SU-DHL-6 (cell line): ENCODE measurements around the gene CTBS.
"Not testable (repeated sequence)": the region's sequence is repeated elsewhere in the genome, so short reads cannot be mapped to it uniquely, and the experiment has no call there.

Experiments
- H2AFZ ChIP-seq: fragments of 200-600 bp; sonication (generic); 2 replicates; pipeline ENCODE4 v1.6.1; 2014; ENCODE audit warnings: low read depth, mild to moderate bottlenecking, moderate library complexity, mixed read lengths, antibody characterized with exemption, low read length; ENCODE audit not compliant: severe bottlenecking
- H3F3A ChIP-seq: fragments of 200-600 bp; shearing (Covaris generic); 2 replicates; pipeline ENCODE4 v1.6.0; 2016; ENCODE audit warnings: antibody characterized with exemption, mild to moderate bottlenecking; ENCODE audit not compliant: insufficient read depth
- H3K27ac ChIP-seq: fragments of 200-600 bp; sonication (generic); 2 replicates; pipeline ENCODE4 v1.5.1; 2016; ENCODE audit warnings: low read depth, mild to moderate bottlenecking, low read length, moderate library complexity, mixed read lengths
- H3K27me3 ChIP-seq: fragments of 200-600 bp; sonication (generic), shearing (Covaris generic); 2 replicates; pipeline ENCODE4 v1.6.0; 2014; ENCODE audit warnings: mild to moderate bottlenecking, low read length
- H3K36me3 ChIP-seq: fragments of 200-600 bp; sonication (generic); 2 replicates; pipeline ENCODE4 v1.6.1; 2014; ENCODE audit warnings: mild to moderate bottlenecking, low read length, mixed read lengths
- H3K4me2 ChIP-seq: fragments of 300-600, 200-600 bp; shearing (Covaris generic), sonication (generic); 2 replicates; pipeline ENCODE4 v1.6.0; 2014; ENCODE audit warnings: low read length, low read depth, mild to moderate bottlenecking; ENCODE audit not compliant: poor library complexity, severe bottlenecking
- H3K4me3 ChIP-seq: fragments of 200-600 bp; sonication (generic); 2 replicates; pipeline ENCODE4 v1.5.1; 2014; ENCODE audit warnings: antibody characterized with exemption, low read length, mild to moderate bottlenecking, mixed read lengths; ENCODE audit not compliant: insufficient read depth, poor library complexity, severe bottlenecking
- H3K79me2 ChIP-seq: fragments of 200-600 bp; sonication (generic); 2 replicates; pipeline ENCODE4 v1.6.1; 2014; ENCODE audit warnings: mild to moderate bottlenecking, low read length, moderate library complexity; ENCODE audit not compliant: insufficient read depth
- H3K9ac ChIP-seq: fragments of 200-600 bp; sonication (generic); 2 replicates; pipeline ENCODE4 v1.7.0; 2014; ENCODE audit warnings: mild to moderate bottlenecking, low read length
- H3K9me2 ChIP-seq: fragments of 200-600 bp; sonication (generic); replicated peaks from 2 replicates; pipeline ENCODE4 v1.6.1; 2014; ENCODE audit warnings: low read length; ENCODE audit not compliant: insufficient read depth
- H3K9me3 ChIP-seq: fragments of 200-600 bp; sonication (generic); 2 replicates; pipeline ENCODE4 v1.6.1; 2014; ENCODE audit warnings: low read length, mixed read lengths; ENCODE audit not compliant: insufficient read depth
- H4K20me1 ChIP-seq: fragments of 200-600 bp; sonication (generic); 2 replicates; pipeline ENCODE4 v1.6.1; 2014; ENCODE audit warnings: low read depth, mild to moderate bottlenecking, antibody characterized with exemption, low read length, moderate library complexity, mixed read lengths
- EZH2phosphoT487 ChIP-seq: fragments of 200-600 bp; sonication (generic), shearing (Covaris generic); conservative IDR thresholded peaks from 2 replicates; pipeline ENCODE4 v1.6.1; 2018; ENCODE audit warnings: mild to moderate bottlenecking, antibody characterized with exemption, low read length, moderate library complexity, mixed read lengths
- TF ChIP-seq, protein P1 (sequence below): fragments of 200-600 bp; sonication (generic); IDR thresholded peaks from one replicate; pipeline ENCODE4 v1.5.1; 2017; ENCODE audit warnings: antibody characterized with exemption, mild to moderate bottlenecking, low read length, moderate library complexity; ENCODE audit not compliant: insufficient read depth, poor library complexity, severe bottlenecking

Gene CTBS

DNA sequence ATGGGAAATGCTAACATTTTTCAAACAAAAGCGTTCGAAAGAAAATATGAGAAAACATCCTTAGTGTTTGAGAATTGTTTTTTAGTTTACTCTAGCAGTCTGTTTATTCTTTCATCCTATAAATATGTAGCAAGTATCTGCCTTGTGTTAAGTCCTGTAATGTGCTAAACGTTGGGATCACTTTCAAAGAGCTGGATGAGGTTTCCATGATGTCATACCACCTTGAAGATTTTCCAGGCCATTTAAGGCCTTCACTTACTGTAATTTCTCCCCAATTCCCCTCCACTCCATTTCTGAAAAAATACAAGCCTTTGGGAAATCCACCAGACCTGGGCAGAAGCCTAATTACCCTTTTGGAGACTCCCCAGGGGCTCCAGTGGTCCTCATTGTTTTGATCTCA lies 24.2 kb upstream of the CTBS start:
- H3K36me3 ChIP-seq: no peaks in the 10 kb centered on the region
- H3K9me2 ChIP-seq: no peaks in the 10 kb centered on the region
- H3K9ac ChIP-seq: no peak overlapping the region
- H3K27me3 ChIP-seq: no peaks in the 10 kb centered on the region
- H3F3A ChIP-seq: no peaks in the 10 kb centered on the region
- H3K79me2 ChIP-seq: no peaks in the 10 kb centered on the region
- no peak overlapping the region for H3K27ac ChIP-seq
- no peaks in the 10 kb centered on the region for H4K20me1 ChIP-seq
- H3K4me2 ChIP-seq: no peak overlapping the region
- TF ChIP-seq EZH2phosphoT487: no peak
- TF ChIP-seq, protein P1, sequence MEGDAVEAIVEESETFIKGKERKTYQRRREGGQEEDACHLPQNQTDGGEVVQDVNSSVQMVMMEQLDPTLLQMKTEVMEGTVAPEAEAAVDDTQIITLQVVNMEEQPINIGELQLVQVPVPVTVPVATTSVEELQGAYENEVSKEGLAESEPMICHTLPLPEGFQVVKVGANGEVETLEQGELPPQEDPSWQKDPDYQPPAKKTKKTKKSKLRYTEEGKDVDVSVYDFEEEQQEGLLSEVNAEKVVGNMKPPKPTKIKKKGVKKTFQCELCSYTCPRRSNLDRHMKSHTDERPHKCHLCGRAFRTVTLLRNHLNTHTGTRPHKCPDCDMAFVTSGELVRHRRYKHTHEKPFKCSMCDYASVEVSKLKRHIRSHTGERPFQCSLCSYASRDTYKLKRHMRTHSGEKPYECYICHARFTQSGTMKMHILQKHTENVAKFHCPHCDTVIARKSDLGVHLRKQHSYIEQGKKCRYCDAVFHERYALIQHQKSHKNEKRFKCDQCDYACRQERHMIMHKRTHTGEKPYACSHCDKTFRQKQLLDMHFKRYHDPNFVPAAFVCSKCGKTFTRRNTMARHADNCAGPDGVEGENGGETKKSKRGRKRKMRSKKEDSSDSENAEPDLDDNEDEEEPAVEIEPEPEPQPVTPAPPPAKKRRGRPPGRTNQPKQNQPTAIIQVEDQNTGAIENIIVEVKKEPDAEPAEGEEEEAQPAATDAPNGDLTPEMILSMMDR: no peak
- H2AFZ ChIP-seq: no peak overlapping the region
- no peaks in the 10 kb centered on the region; the same call in 1 of the 2 replicates for H3K9me3 ChIP-seq
- H3K4me3 ChIP-seq: no peak overlapping the region

DNA sequence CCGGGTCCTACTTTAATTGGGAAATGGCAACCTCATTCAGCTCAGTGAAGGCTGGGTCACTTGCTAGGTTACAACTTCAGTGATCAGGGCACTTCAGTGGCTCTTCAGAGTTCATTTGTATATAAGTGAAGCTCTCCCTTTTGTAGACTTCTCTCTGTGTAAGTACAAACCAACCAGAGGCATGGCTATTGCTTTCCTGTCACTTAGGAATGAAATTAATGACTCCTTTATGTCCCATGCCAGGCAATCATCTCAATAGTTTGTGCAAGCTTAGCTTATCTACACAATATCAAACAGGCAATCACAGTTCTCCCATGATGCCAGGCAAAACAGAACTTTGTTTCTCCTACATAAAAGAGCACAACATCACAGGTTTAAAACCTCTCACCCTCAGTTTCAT lies 22.8 kb upstream of the CTBS start:
- Histone ChIP-seq H3K36me3 (no peaks in the 10 kb centered on the region), H3K27me3 (no peaks in the 10 kb centered on the region), H3K27ac (no peak overlapping the region), H3K4me2 (no peak overlapping the region), H3K9me2 (no peaks in the 10 kb centered on the region), H3K79me2 (no peaks in the 10 kb centered on the region), H3K4me3 (no peak overlapping the region), H3K9me3 (no peaks in the 10 kb centered on the region), H3F3A (no peaks in the 10 kb centered on the region), H2AFZ (no peak overlapping the region), H4K20me1 (no peaks in the 10 kb centered on the region), H3K9ac (no peak overlapping the region)
- TF ChIP-seq, protein P1: no peak
- no peak for TF ChIP-seq EZH2phosphoT487

DNA sequence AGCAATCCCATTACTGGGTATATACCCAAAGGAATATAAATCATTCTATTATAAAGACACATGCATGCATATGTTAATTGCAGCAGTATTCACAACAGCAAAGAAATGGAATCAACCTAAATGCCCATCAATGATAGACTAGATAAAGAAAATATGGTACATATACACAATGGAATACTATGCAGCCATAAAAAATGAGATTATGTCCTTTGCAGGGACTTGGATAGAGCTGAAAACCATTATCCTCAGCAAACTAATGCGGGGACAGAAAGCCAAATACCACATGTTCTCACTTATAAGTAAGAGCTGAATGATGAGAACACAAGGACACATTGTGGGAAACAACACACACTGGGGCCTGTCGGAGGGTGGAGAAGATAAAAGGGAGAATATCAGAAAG lies 20.7 kb upstream of the CTBS start:
- not testable (repeated sequence) for H3K4me2 ChIP-seq, H3K9ac ChIP-seq, H3K36me3 ChIP-seq, H4K20me1 ChIP-seq, H3K79me2 ChIP-seq, H3K27ac ChIP-seq, H3K27me3 ChIP-seq, H3K4me3 ChIP-seq, H3F3A ChIP-seq, H2AFZ ChIP-seq, H3K9me3 ChIP-seq, H3K9me2 ChIP-seq

DNA sequence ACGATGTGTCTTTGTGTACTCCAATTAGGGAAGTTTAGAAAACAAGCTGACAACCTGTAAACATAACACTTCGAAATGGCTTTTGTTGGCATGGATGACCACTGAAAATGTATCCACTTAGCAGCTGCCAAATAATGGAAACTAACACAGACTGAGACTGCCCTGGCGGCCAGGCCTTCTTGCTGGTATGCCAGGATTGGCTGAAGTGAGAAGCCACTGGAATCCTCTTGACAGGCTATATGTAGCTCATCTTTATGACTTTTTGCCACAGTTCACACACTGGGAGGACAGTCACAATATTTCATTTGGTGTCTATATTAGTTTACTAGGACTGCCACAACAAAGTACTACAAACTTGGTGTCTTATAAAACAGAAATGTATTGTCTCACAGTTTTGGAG lies 12.9 kb upstream of the CTBS start:
- Histone ChIP-seq H3K9me3 (no peaks in the 10 kb centered on the region), H3K4me2 (no peak overlapping the region), H3K27ac (no peak overlapping the region), H3F3A (no peaks in the 10 kb centered on the region), H3K79me2 (no peaks in the 10 kb centered on the region), H3K9ac (no peak overlapping the region), H3K36me3 (no peaks in the 10 kb centered on the region), H4K20me1 (no peaks in the 10 kb centered on the region), H3K27me3 (no peaks in the 10 kb centered on the region), H3K9me2 (no peaks in the 10 kb centered on the region), H3K4me3 (no peak overlapping the region), H2AFZ (no peak overlapping the region)
- TF ChIP-seq, protein P1: no peak
- TF ChIP-seq EZH2phosphoT487: no peak
